A549 (cell line): Measurements from ENCODE around the gene TMEM107. TPM values are rescaled to one million over a fixed set of nuclear protein-coding genes. Genes with fewer than 3 reads are reported as not detected.

Experiments
- ATAC-seq, 2 experiments: fragments of 200-7000 bp in 1 of 2; fragments of >200 bp in 1 of 2; cut with Nextera tagmentation in 1 of 2; cut with Tn5 transposase in 1 of 2; 3 replicates each; pipeline versions ENCODE4 v1.8.0 to v1.9.1; 2018 to 2020; ENCODE audit warnings: mild to moderate bottlenecking in 1 of 2, moderate library complexity in 1 of 2
- CTCF ChIA-PET: fragments of 300-600 bp; sonication (Branson Sonifier 250); formaldehyde crosslinking; extraction: SDS; loops from one replicate; lab custom pipeline; 2021; ENCODE audit warnings: antibody characterized with exemption, inconsistent platforms; lab: Yijun Ruan, JAX
- POLR2A ChIA-PET: fragments of 350-600 bp; formaldehyde crosslinking; extraction: SDS; loops from one replicate; lab custom pipeline; 2021; ENCODE audit warnings: antibody characterized with exemption, inconsistent platforms; lab: Yijun Ruan, JAX
- DNase-seq, 2 experiments: peaks; one replicate each; pipeline versions ENCODE4 v3.0.0 to v3.0.0-alpha.2; 2011 to 2016; ENCODE audit warnings: low read depth in 1 of 2, low spot score in 1 of 2
- FAIRE-seq: peaks from 2 replicates; lab custom pipeline; 2011; peaks lifted over from hg19 to GRCh38; lab: Jason Lieb, UNC
- H3K27ac ChIP-seq, 2 experiments: fragments of >200 bp; sonication (Bioruptor Twin); formaldehyde crosslinking; 3 replicates each; pipeline ENCODE4 v1.5.1; 2016 to 2017
- H3K4me1 ChIP-seq: fragments of >200 bp; sonication (Bioruptor Twin); formaldehyde crosslinking; 3 replicates; pipeline ENCODE4 v1.6.1; 2016
- H3K4me2 ChIP-seq: fragments of >200 bp; sonication (Bioruptor Twin); formaldehyde crosslinking; 3 replicates; pipeline ENCODE4 v1.6.1; 2016
- H3K4me3 ChIP-seq: fragments of >200 bp; sonication (Bioruptor Twin); formaldehyde crosslinking; 3 replicates; pipeline ENCODE4 v1.5.1; 2016
- H3K9me3 ChIP-seq: fragments of >200 bp; sonication (Bioruptor Twin); formaldehyde crosslinking; 3 replicates; pipeline ENCODE4 v1.6.1; 2016
- BCL3 ChIP-seq: fragments of >200 bp; sonication (Bioruptor Twin); formaldehyde crosslinking; IDR thresholded peaks from 3 replicates; pipeline ENCODE4 v1.6.1; 2016
- BHLHE40 ChIP-seq: IDR thresholded peaks from 2 replicates; pipeline ENCODE4 v1.6.1; 2012; ENCODE audit warnings: low read depth, low read length, inconsistent platforms
- CBX2 ChIP-seq: fragments of 200-600 bp; sonication (generic); IDR thresholded peaks from 2 replicates; pipeline ENCODE4 v1.6.1; 2016; ENCODE audit warnings: low read depth, mild to moderate bottlenecking, borderline replicate concordance
- CEBPB ChIP-seq, 2 experiments: fragments of >200 bp in 1 of 2; sonication (Bioruptor Twin) in 1 of 2; formaldehyde crosslinking in 1 of 2; IDR thresholded peaks; 2 replicates each; pipeline ENCODE4 v1.6.1; 2012 to 2016
- E2F6 ChIP-seq: IDR thresholded peaks from 2 replicates; pipeline ENCODE4 v1.6.1; 2012; ENCODE audit warnings: low read depth, borderline replicate concordance
- EHF ChIP-seq: fragments of 250-450 bp; sonication (Bioruptor Pico); IDR thresholded peaks from 2 replicates; pipeline ENCODE4 v1.5.0; 2020; ENCODE audit warnings: mild to moderate bottlenecking
- FOSB ChIP-seq: fragments of 250-450 bp; sonication (Bioruptor Pico); IDR thresholded peaks from 2 replicates; pipeline ENCODE4 v1.5.0; 2020; ENCODE audit warnings: mild to moderate bottlenecking, moderate library complexity
- GATA3 ChIP-seq: IDR thresholded peaks from 2 replicates; pipeline ENCODE4 v1.6.1; 2012; ENCODE audit warnings: borderline replicate concordance
- JUN ChIP-seq, 2 experiments: fragments of >200 bp; sonication (Bioruptor Twin); formaldehyde crosslinking; IDR thresholded peaks; 2 replicates in 1 of 2; 3 replicates in 1 of 2; pipeline ENCODE4 v1.6.1; 2016 to 2017
- KDM1A ChIP-seq: fragments of 200-600 bp; sonication (generic); IDR thresholded peaks from 2 replicates; pipeline ENCODE4 v1.6.1; 2016; ENCODE audit warnings: low read depth, mild to moderate bottlenecking
- MAFK ChIP-seq: fragments of 450-650 bp; IDR thresholded peaks from 2 replicates; pipeline ENCODE4 v1.6.1; 2014; ENCODE audit not compliant: partially characterized antibody
- MAX ChIP-seq: IDR thresholded peaks from 2 replicates; pipeline ENCODE4 v1.6.1; 2012
- MYC ChIP-seq: IDR thresholded peaks from 2 replicates; pipeline ENCODE4 v1.6.1; 2012; ENCODE audit warnings: mild to moderate bottlenecking, inconsistent platforms, low read length, improper control_type of control experiment, borderline replicate concordance
- NFE2L2 ChIP-seq: fragments of 150-350 bp; conservative IDR thresholded peaks from 2 replicates; pipeline ENCODE4 v1.6.1; 2014; ENCODE audit warnings: low read length
- PBX3 ChIP-seq: IDR thresholded peaks from 2 replicates; pipeline ENCODE4 v1.6.1; 2012
- PHF8 ChIP-seq: fragments of 200-600 bp; sonication (generic); IDR thresholded peaks from 2 replicates; pipeline ENCODE4 v1.6.1; 2016; ENCODE audit warnings: low read depth, mild to moderate bottlenecking, antibody characterized with exemption, moderate library complexity, borderline replicate concordance
- POLR2A ChIP-seq: IDR thresholded peaks from 2 replicates; pipeline ENCODE4 v1.6.1; 2012; ENCODE audit warnings: mild to moderate bottlenecking, low read length
- POLR2AphosphoS2 ChIP-seq: conservative IDR thresholded peaks from 2 replicates; pipeline ENCODE4 v1.6.1; 2012; ENCODE audit warnings: low read length, improper control_type of control experiment, inconsistent platforms
- RARB ChIP-seq: fragments of 250-450 bp; sonication (Bioruptor Pico); IDR thresholded peaks from 2 replicates; pipeline ENCODE4 v1.8.0; 2021; ENCODE audit warnings: mild to moderate bottlenecking, moderate library complexity
- SREBF2 ChIP-seq: fragments of 450-650 bp; IDR thresholded peaks from 2 replicates; pipeline ENCODE4 v1.6.1; 2014; ENCODE audit warnings: mild to moderate bottlenecking, moderate library complexity
- TFCP2L1 ChIP-seq: fragments of 250-450 bp; sonication (Bioruptor Pico); IDR thresholded peaks from 2 replicates; pipeline ENCODE4 v1.5.0; 2021; ENCODE audit warnings: mild to moderate bottlenecking
- USF2 ChIP-seq: fragments of 450-650 bp; IDR thresholded peaks from 2 replicates; pipeline ENCODE4 v1.6.1; 2014; ENCODE audit warnings: antibody characterized with exemption
- ZC3H11A ChIP-seq: fragments of 450-650 bp; IDR thresholded peaks from 2 replicates; pipeline ENCODE4 v1.6.1; 2014; ENCODE audit warnings: antibody characterized with exemption, mild to moderate bottlenecking
- ZFP36 ChIP-seq: fragments of 450-650 bp; IDR thresholded peaks from 2 replicates; pipeline ENCODE4 v1.6.1; 2014; ENCODE audit warnings: borderline replicate concordance; ENCODE audit not compliant: partially characterized antibody
- ZNF302 ChIP-seq: fragments of 250-450 bp; sonication (Bioruptor Pico); IDR thresholded peaks from 2 replicates; pipeline ENCODE4 v1.9.0; 2021; ENCODE audit warnings: inconsistent platforms, mild to moderate bottlenecking, moderate library complexity
- ZSCAN20 ChIP-seq: fragments of 250-450 bp; sonication (Bioruptor Pico); IDR thresholded peaks from 2 replicates; pipeline ENCODE4 v1.8.0; 2022; ENCODE audit warnings: mild to moderate bottlenecking, moderate library complexity
- WGBS: methylation state at CpG from one replicate; pipeline ENCODE4 v1.1.6; 2017; ENCODE audit errors: missing lambda C conversion rate; 5-methylcytosine and 5-hydroxymethylcytosine counted together
- polyA plus RNA-seq, 4 experiments: library from polyadenylated mRNA; depleted of rRNA in 3 of 4; stranded (reverse); fragments of >200 nt; fragmentation: RNase III in 1 of 4; extraction: RNeasy Plus Mini Kit Qiagen cat#74134 plus additional on column Dnase treatment in 1 of 4; gene quantifications; 2 replicates in 3 of 4; 3 replicates in 1 of 4; pipeline ENCODE4 v1.2.3, GENCODE V29; 2011 to 2017

The TMEM107 gene
- polyA plus RNA-seq, 2 of the 4 experiments (the other 2 are of a cell fraction), result 17.0 to 22.8 TPM

GRCh38 chr17:8192070-8192815 lies 16.1 kb upstream of the TMEM107 start:
- Histone ChIP-seq H3K9me3 (no peaks in the 10 kb centered on the region), H3K4me2 (peak overlapping the region; percentile 77), H3K4me1 (peaks cover 46% of the 10 kb centered on the region), H3K27ac (peak overlapping the region; percentile 68 to 79), H3K4me3 (peak overlapping the region; percentile 40)
- WGBS, result 2% methylated on average over 12 of the region's 12 CpGs
- DNase-seq, result peak; percentile 97
- ATAC-seq, result peak; percentile 40 to 63
- TF ChIP-seq CEBPB (IDR thresholded peaks at IDR 0.05) (peak in 1 of 2 experiments; percentile 42; a peak in 1 of 4 replicates), JUN (IDR thresholded peaks at IDR 0.05) (peak; percentile 49 to 51; a peak in 2 of 5 replicates), MAX (peak; percentile 69), BCL3 (0 out of 3 replicates have a peak, but pooled peaks have one; percentile 31), TFCP2L1 (CRISPR knock-in tag) (no peak), POLR2A (peak; percentile 28; the same call in 1 of the 2 replicates), PHF8 (peak; percentile 42; the same call in 1 of the 2 replicates), E2F6 (0 out of 2 replicates have a peak, but pooled peaks have one; percentile 26), ZSCAN20 (CRISPR knock-in tag) (no peak), USF2 (peak; percentile 100), MYC (no peak)
- CTCF ChIA-PET, result interaction anchor here (0.8 to 11.3 kb wide), 6 partner anchors 14 to 73 kb away, joined by 3 to 164 read pairs (median 5); partner anchors contain the start of genes AURKB and CTC1
- POLR2A ChIA-PET, result interaction anchor here (0.7 to 2.0 kb wide), 17 partner anchors 9 to 184 kb away, joined by 3 to 24 read pairs (median 4); partner anchors contain the start of genes AURKB, CTC1, HES7 and KRABD2
- peak; percentile 100 for FAIRE-seq

- CTCF ChIA-PET, result interaction anchor here (0.7 to 11.3 kb wide), 10 partner anchors 16 to 72 kb away, joined by 3 to 164 read pairs (median 6); partner anchors contain the start of genes ALOXE3 and AURKB
- WGBS, result 37% methylated on average over 6 of the region's 6 CpGs
- DNase-seq, result no peak
- H3K4me1 ChIP-seq, result peaks cover 40% of the 10 kb centered on the region
- ATAC-seq, result no peak
- peak overlapping the region; percentile 72 for H3K4me2 ChIP-seq
- peak overlapping the region; percentile 56 to 79 for H3K27ac ChIP-seq
- H3K4me3 ChIP-seq, result peak overlapping the region; percentile 11
- POLR2A ChIA-PET, result interaction anchor here (0.6 to 2.0 kb wide), 15 partner anchors 10 to 105 kb away, joined by 3 to 23 read pairs (median 6); partner anchors contain the start of genes AURKB, CTC1, HES7 and PFAS
- TF ChIP-seq GATA3 (no peak), RARB (CRISPR knock-in tag) (no peak)
- TF ChIP-seq, all 56 proteins: peak for 0
- H3K9me3 ChIP-seq, result no peaks in the 10 kb centered on the region
- FAIRE-seq, result no peak
Measured at GRCh38 chr17:8190506-8190905, 14.3 kb upstream of the TMEM107 start.

GRCh38 chr17:8189711-8190477 lies 13.7 kb upstream of the TMEM107 start, which contains the start of gene BORCS6:
BORCS6 (minus strand) TSS chr17:8190180; CDS start chr17:8190140, 40 bp downstream.
- H3K4me1 ChIP-seq, result peaks cover 40% of the 10 kb centered on the region
- ATAC-seq, result peak; percentile 41 to 68
- H3K4me2 ChIP-seq, result peak within 1 kb of the TSS; percentile 72
- FAIRE-seq, result peak; percentile 78
- peak within 1 kb of the TSS; percentile 88 to 89 for H3K27ac ChIP-seq
- ChIA-PET POLR2A (interaction anchor here (0.6 to 2.0 kb wide), 15 partner anchors 10 to 105 kb away, joined by 3 to 23 read pairs (median 6); partner anchors contain the start of genes AURKB, CTC1, HES7 and PFAS), CTCF (interaction anchor here (0.7 to 11.3 kb wide), 12 partner anchors 16 to 187 kb away, joined by 3 to 164 read pairs (median 6); partner anchors contain the start of genes ALOXE3 and AURKB)
- peak; percentile 97 to 99 for DNase-seq
- 2% methylated on average over 37 of the region's 70 CpGs for WGBS
- H3K9me3 ChIP-seq, result no peaks in the 10 kb centered on the region
- peak within 1 kb of the TSS; percentile 71 for H3K4me3 ChIP-seq
- peak; percentile 86 for TF ChIP-seq USF2
- TF ChIP-seq SREBF2, result no peak
- TF ChIP-seq POLR2AphosphoS2, result no peak
- TF ChIP-seq MAFK, result peak; percentile 96
- TF ChIP-seq PBX3, result no peak
- TF ChIP-seq ZFP36, result no peak
- TF ChIP-seq EHF, result no peak
- no peak for TF ChIP-seq NFE2L2
- 0 out of 2 replicates have a peak, but pooled peaks have one; percentile 3 for TF ChIP-seq ZC3H11A
- no peak for TF ChIP-seq BHLHE40
- TF ChIP-seq ZNF302, result no peak
- no peak for TF ChIP-seq CBX2
- TF ChIP-seq KDM1A, result no peak
- no peak for TF ChIP-seq CEBPB (IDR thresholded peaks at IDR 0.05)
- no peak for TF ChIP-seq FOSB (CRISPR knock-in tag)
